GM18858 (cell line): ENCODE data around the gene PSME4.

Experiments used
- ATAC-seq: cut with Tn5 transposase; IDR thresholded peaks from one replicate; pipeline ENCODE4 v1.9.1; 2021; ENCODE audit not compliant: unreplicated experiment

The PSME4 gene, protein sequence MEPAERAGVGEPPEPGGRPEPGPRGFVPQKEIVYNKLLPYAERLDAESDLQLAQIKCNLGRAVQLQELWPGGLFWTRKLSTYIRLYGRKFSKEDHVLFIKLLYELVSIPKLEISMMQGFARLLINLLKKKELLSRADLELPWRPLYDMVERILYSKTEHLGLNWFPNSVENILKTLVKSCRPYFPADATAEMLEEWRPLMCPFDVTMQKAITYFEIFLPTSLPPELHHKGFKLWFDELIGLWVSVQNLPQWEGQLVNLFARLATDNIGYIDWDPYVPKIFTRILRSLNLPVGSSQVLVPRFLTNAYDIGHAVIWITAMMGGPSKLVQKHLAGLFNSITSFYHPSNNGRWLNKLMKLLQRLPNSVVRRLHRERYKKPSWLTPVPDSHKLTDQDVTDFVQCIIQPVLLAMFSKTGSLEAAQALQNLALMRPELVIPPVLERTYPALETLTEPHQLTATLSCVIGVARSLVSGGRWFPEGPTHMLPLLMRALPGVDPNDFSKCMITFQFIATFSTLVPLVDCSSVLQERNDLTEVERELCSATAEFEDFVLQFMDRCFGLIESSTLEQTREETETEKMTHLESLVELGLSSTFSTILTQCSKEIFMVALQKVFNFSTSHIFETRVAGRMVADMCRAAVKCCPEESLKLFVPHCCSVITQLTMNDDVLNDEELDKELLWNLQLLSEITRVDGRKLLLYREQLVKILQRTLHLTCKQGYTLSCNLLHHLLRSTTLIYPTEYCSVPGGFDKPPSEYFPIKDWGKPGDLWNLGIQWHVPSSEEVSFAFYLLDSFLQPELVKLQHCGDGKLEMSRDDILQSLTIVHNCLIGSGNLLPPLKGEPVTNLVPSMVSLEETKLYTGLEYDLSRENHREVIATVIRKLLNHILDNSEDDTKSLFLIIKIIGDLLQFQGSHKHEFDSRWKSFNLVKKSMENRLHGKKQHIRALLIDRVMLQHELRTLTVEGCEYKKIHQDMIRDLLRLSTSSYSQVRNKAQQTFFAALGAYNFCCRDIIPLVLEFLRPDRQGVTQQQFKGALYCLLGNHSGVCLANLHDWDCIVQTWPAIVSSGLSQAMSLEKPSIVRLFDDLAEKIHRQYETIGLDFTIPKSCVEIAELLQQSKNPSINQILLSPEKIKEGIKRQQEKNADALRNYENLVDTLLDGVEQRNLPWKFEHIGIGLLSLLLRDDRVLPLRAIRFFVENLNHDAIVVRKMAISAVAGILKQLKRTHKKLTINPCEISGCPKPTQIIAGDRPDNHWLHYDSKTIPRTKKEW (N-terminal part only)

DNA sequence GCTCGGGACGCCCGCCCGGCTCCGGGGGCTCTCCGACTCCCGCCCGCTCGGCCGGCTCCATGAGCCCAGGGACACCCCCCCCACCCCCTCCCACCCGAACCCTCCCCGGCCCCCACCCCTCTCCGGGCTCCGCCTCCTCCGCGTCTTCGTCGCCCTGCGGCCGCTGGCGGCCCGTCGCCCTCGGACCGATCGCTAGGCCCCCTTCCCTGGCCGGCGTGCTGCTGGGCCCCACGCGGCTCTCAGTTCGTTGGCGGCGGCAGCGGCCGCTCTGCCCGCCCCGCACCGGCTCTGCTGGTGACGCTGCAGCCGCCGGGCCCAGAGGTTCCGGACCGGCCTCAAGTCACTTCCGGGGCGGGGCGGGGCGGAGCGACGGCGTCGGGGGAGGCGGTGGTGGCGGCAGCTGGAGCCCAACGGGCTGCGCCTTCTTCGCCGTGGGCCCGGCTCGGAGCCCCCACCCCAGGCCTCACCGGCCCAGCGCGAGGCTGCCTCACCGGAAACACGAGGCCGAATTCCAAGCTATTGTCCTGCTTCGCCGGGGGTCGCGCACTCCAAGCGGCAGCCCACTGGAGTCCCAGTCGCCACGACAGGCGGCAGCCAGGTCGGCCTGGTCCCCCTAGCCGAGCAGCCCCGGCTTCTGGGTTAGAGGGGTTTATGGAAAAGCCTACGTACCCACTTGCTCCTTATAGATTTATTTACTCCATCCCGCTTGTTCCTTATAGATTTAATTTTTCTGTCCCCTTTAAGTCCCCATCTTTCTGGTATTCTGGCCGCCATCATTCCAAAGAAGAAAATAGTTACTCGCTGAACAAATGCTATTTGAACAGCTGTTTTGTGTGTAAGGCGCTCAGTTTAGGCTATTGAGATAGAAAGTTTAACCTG lies at the start of gene PSME4:
Gene PSME4 (minus strand): TSS at position 270 of the 879 bp plus-strand sequence. CDS start 209 bp downstream, at position 61.
- peak; percentile 68 for ATAC-seq

DNA sequence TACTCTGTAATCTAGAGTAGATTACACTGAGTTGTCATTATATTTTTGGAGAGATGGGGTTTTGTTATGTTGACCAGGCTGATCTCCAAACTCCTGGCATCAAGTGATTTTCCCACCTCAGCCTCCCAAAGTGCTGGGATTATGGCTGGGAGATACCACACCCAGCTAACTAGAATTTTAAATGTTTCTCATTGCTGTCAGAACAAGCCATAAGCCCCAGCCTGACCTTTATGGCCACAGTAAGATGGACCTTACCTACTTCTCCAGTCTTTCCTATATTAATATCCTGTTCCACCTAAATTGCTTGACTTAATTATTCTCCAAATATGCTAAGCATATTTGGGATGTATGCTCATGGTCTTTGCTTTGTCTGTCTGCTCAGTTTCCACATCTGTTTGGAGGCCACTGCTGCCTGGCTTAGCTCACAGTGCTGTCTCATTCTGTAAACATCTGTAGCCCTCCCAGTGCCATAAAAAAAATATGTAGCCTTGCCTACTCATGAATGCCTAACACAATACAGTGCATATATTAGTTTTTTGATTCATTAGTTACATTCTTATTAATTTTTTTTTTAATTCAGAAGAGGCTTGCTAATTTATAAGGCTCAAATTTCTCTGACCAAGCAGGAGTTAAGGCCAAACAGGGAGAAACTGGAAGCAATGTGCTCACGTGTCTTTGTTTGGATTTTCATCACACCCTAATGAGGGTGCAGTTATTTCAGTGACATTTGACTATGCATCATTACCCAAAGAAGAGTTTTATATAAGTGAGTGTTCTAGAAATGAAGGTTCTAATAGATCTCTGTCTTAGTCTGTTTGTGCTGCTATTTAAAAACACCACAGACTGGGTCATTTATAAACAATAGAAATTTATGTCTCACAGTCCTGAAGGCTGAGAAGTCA lies 45.3 kb upstream of the PSME4 start:
- no peak for ATAC-seq

DNA sequence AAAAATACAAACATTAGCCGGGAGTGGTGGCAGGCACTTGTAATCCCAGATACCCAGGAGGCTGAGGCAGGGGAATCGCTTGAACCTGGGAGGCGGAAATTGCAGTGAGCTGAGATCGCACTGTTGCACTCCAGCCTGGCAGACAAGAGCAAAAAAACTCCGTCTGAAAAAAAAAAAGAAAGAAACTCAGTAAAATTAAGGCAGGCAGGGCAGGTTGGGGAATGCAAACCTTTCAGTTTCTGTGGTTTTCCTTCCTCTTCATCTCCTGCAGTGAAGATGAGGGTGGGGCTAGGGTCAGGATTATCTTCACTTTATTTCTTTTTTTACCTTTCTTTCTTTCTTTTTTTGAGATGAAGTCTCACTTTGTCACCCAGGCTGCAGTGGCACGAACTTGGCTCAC lies 43.2 kb upstream of the PSME4 start:
- ATAC-seq, result no peak

DNA sequence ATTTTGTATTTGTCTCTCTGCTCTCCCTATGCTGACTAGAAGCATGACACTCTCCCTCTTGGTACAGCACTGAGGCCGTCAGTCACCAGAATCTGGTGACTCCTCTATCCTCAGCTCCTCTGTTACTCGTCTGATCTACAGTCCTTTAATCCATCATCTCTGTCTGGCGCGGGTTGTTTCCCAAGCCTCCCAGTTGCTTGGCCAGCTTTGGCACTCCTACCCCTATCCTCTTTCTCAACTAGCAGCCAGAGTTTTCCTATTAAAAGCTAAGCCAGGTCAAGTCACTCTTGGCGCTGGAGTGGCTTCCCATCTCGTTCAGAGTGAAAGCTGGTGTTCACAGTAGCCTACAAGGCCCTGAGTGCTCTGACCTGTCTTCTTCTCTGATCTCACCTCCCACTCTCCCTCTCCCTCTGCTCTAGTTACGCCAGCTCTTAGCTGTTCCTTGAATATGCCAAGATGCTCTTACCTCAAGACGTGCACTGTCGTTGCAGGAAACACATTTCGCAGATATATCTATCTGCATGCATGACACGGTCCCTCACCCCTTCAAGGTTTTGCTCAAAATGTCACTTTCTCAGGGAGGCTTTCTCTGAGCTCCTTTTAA lies 41.8 kb upstream of the PSME4 start:
- ATAC-seq, result no peak

DNA sequence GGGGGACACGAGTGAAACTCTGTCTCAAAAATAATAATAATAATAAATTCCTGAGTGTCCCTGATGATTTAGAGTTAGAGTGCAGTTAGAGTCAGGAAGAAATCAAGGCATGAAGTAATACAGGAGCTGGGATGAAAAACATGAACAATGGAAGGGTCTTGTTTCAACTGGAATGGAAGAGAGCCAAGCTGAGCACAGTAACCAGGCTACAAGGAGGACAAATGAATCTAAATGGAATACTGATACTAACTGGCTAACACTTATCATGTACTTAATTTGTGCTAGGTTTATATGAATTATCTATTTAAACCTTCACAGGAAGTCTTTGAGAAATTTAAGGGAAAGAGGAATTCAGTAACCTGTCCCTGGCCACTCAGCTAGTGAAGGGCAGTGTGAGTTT lies 38.8 kb upstream of the PSME4 start:
- ATAC-seq, result no peak

DNA sequence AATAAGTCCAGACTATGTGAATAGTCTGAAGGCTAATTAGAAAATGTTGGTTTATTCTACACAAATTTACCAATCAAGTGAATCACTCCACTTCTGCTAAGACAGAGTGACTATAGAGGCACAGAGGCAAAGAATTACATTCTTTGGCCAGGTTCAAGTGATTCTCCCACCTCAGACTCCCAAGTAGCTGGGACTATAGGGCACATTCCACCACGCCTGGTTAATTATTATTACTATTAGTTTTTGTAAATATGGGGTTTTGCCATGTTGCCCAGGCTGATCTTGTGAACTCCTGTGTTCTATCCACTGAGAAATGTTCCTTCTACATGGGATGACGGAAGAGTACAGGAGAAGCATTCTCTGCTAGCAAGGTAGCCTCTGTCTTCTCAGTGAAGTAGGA lies 37.6 kb upstream of the PSME4 start:
- no peak for ATAC-seq

DNA sequence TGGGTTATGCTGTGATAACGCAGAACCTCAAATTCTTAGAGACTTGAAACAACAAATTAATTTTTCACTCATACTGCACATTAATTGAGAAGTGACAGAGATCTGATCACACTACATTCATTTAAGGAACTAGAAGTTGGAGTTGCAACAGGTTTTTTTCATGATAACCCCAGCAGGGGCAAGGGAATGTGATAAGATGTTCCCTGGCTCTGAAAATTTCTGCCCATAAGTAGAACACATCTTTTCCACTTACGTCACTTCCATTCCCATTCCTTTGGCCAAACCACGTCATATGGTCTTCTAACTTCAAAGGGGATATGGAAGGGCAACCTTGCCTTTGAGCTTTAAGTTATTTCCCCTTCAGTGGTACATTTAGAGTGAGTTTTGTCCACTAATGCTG lies 29.7 kb upstream of the PSME4 start:
- no peak for ATAC-seq

DNA sequence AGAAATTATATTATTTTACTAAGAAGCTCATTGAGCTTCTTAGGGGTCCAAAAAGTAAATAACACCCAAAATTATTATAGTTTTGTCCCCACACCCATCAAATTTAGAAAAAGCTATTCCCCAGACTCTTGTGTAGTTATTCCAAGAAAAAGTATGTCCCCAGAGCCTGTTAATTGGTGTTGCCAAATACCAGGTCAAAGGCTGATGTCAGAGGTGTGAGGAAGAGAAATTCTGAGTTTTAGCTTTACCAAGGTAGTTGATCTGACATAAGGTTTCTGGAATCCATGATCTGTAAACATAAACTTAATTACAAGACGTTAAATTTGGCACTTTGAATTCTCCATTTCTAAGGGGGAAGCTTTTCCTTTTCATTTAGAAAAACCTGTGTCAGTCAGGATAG lies 29.3 kb upstream of the PSME4 start:
- ATAC-seq, result no peak

DNA sequence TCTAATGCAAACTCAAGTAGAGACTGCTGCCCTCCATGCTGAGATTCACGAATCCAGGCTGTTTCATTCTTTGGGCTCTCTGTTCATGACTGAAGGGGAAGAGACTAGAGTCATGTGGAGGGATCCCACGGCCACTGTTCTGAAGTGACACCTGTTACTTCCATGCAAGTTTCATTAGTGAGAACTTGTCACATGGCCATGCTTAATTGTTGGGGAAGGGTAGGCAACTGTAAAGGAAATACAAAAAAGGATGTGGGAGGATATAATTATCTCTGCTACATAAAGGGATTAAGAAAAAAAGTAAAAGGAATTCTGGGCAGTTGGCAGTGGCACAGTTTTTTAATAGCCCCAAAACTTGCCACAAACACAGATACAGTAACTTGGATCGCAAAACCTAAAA lies 28.0 kb upstream of the PSME4 start:
- ATAC-seq, result no peak

DNA sequence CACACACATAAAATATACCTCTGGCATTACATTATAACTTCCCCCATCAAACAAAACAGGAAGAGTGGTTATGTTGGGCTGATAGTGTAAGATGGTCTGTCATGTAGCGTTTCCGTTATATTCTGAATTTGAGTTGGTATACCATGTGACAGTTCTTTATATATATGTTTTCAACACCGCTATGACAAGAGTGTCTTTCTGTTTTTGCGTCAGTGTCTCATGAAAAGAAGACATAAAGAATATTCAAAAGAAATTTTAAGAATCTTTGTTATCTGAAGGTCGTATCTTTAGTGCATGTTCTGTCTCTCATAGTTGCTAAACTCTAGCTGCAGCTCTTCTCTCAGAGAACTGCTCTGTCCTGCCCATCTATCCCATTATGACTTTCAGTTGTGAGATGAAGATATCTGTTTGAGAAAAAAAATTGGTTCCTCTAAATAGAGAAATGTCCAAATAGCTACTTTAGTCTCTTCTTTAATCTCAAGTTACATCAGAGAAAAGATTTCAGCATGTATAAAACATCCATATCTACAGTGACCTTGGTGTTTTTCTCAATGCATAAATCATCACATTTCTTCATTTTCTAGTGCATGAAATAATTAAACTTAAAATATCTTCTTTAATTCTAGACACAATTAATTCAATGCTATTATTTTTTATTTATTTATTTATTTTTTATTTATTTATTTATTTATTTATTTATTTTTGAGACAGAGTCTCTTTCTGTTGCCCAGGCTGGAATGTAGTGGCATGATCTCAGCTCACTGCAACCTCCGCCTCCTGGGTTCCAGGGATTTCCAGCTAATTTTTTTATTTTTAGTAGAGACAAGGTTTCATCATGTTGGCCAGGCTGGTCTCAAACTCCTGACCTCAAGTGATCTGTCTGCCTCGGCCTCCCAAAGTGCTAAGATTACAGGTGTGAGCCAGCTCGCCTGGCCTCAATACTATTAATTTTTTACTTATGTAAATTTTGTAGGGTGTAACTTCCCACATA lies 24.3 kb upstream of the PSME4 start:
- peak; percentile 93 for ATAC-seq

DNA sequence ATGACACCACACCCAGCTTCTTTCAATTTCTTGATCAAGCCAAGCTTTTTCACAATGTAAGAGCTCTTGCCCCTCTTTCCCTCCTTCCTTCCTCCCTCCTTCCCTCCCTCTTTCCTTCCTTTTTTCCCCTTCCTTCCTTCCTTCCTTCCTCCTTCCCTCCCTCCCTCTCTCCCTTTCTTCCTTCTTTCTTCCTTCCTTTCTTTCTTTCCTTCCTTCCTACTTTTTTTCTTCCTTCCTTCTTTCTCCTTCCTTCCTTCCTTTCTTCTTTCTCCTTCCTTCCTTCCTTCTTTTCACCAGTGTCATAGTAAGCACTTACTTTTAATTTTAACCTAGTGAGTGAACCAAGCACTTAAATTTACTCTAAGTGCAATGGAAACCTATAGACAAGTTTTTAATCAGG lies 21.2 kb upstream of the PSME4 start:
- no peak for ATAC-seq

DNA sequence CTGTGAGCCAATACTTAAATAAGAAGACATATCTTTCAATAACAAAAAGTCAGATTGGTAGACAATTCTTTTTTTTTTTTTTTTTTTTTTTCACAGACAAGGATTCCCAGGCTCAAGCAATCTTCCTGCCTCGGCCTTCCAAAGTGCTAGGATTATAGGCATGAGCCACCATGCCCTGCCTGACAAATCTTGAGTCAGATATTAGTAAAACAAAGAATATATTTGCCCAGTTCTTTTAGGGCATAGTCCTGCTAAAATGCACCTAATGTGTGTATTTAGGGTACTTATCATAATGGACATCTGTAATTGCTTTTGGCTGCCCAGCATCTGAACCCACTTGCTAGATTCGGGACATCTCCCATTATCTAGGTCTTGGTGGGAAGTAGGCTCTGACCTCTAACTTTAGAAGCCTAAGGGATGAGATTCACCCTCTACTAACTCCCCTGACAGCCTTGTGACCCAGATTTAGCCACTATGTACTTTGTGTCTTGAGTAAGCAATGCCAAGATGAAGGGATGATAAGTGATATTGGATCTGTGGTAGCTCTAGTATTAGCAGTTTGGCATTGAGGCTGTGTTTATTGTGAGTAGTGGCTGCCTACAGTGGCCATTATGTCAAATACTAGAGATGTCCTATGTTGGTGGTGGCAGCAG lies 18.5 kb upstream of the PSME4 start:
- no peak for ATAC-seq

DNA sequence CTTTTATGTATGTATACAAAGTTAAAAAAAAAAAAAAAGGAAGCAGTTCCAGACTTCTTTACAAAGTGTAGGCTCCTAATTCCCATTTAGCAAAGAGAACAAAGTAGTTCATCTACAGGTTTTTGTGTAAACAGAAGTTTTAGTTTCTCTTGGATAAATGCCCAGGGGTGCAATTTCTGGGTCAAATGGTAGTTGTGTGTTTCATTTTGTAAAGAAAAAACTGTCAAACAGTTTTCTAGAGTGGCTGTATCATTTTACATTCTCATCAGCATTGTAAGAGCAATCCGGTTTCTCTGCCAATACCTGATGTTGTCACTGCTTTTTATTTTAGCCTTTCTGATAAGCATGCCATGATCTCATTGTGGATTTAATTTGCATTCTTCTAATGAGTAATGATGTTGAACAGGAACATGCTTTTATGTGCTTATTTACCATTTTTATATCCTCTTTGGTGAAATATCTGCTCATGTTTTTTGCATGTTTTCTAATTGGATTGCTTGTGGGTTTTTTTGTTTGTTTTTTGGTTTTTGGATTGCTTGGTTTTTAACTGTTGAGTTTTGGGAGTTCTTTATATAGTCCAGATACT lies 16.6 kb upstream of the PSME4 start:
- peak; percentile 69 for ATAC-seq

DNA sequence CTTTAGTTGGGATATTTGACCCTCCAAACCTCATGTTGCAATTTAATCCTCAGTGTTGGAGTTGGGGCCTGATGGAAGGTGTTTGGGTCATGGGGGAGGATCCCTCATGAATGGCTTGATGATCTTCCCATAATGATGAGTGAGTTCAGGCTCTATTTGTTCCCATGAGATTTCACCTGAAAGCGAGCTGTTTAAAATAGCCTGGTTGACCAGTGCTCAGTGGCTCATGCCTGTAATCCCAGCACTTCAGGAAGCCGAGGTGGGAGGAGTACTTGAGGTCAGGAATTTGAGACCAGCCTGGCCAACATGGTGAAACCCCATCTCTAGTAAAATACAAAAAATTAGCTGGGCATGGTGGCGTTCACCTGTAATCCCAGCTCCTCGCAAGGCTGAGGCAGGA lies 14.9 kb upstream of the PSME4 start:
- no peak for ATAC-seq

DNA sequence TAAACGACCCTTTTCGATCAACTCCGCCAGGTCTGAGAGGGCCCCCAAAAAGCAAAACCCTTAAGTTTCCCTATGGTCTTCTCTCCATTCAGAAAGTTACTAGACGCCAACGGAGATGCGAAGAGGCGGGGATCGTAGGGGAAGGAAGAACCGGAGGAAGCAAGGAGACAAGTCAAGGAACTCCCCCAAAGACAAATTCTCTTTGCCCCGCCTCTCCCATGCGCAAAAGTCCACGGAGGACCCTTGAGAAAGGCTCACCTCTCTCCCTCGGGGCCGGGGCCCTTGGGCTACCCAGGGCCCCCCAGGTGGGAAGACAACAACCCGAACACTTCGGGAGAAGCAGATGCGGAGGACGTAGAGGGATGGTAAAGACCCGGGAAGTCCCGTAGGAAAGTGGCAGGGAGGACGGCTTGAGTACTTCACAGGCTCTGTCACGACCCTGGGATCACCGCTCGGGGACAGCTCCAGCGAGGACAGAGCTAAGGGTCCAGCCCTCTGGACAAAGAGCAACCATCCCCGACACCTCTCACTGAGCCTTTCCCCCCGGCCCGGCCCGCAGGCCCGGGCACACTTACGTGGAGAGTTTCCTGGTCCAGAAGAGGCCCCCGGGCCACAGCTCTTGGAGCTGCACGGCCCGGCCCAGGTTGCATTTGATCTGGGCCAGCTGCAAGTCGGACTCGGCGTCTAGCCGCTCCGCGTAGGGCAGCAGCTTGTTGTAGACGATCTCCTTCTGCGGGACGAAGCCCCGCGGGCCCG lies 647 bp downstream of the PSME4 start:
- ATAC-seq, result peak; percentile 16

DNA sequence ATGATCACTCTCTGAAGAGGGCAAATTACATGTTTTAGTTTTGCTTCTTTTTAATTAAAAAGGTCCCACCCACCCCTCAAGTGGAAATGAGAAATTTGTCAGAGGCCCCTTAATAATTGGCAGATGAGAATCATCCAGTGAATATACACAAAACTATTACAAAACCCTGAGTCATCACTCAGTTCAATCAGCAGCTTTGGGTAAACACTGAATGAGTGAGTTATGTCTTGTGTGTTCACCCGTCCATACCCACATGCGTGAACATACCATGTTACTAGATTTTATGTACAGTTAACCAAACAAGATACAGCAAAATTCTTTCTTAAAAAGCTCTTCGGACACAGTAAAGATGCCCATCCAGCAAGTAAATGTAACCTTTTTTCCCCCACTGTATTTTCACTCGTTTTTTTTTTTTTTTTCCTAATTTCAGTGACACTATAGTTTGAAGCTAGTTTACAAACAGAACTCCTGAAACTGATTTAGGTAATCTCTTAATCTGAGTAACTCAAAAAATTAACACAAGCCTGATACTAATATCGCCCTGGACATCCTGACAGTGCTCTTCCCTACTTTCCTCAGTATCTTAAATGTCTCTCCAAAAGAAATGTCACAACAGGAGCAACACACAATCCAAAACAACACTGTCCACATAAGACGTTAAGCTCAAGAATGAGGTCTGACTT lies 1.4 kb downstream of the PSME4 start:
- ATAC-seq, result no peak
